B cell (primary cell): Measurements from ENCODE around the gene SMARCD1.

ENCODE experiments used
- CTCF ChIP-seq: fragments of 200-600 bp; IDR thresholded peaks from one replicate; pipeline ENCODE4 v1.8.0; 2022; ENCODE audit warnings: antibody characterized with exemption, mild to moderate bottlenecking
- EZH2 ChIP-seq: IDR thresholded peaks from 2 replicates; pipeline ENCODE4 v1.6.1; 2012; ENCODE audit warnings: borderline replicate concordance, low read depth, mild to moderate bottlenecking, moderate library complexity, low read length; ENCODE audit not compliant: insufficient read depth, poor library complexity, severe bottlenecking

GRCh38 chr12:50123203-50123602 is 38.1 kb downstream of the SMARCD1 start:
- TF ChIP-seq CTCF (no peak), EZH2 (no peak)
